Measurements from ENCODE around the gene SHPK. TPM values are rescaled to one million over a fixed set of nuclear protein-coding genes. Genes with fewer than 3 reads are reported as not detected.

Gene SHPK
- total RNA-seq, 2 donors from 2014 or later, result 13.6 to 25.5 TPM

GRCh38 chr17:3681565-3681964, 45.5 kb upstream of the SHPK start:
- WGBS, result 77% methylated on average over 20 of the region's 20 CpGs

DNA sequence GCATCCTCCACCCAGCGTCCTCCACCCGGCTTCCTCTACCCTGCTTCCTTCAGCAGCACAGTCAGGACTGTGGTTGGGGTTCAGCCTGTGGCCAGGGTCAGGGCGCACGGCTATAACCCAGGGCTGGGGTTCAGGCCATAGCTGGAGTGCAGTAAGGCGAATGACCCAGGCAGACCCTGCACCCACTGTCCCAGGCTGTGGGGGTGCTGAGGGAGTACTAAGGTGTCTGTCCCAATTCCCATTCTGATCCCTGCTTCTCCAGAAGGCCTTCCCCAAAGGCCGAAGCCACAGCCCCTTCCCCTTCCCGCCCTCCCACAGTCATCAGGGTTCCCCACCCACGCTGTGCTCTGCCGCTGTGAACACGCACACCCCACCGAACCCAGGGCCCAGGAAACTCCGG, 45.0 kb upstream of the SHPK start:
- Histone ChIP-seq H3K4me1 (replicated peaks) (no peaks in the 10 kb centered on the region), H3K27ac (no peak overlapping the region), H3K27me3 (replicated peaks; ENCODE audit: insufficient read depth) (peaks cover 15% of the 10 kb centered on the region), H3K9me3 (no peaks in the 10 kb centered on the region), H3K36me3 (no peaks in the 10 kb centered on the region), H3K4me3 (no peak overlapping the region)
- no peak for DNase-seq (ENCODE audit: low spot score)
- 89% methylated on average over 12 of the region's 12 CpGs for WGBS
- intact Hi-C loops (cut with DNase I), result no loop called here
- TF ChIP-seq POLR2A (IDR thresholded peaks at IDR 0.05) (no peak), POLR2AphosphoS5 (IDR thresholded peaks at IDR 0.05) (no peak), CTCF (IDR thresholded peaks at IDR 0.05) (no peak)

More at GRCh38 chr17:3681565-3681964, 45.5 kb upstream of the SHPK start:
- peaks cover 15% of the 10 kb centered on the region for H3K27me3 ChIP-seq (replicated peaks; ENCODE audit: insufficient read depth)
- no peak overlapping the region for H3K4me3 ChIP-seq
- no peaks in the 10 kb centered on the region for H3K4me1 ChIP-seq (replicated peaks)
- no peak overlapping the region for H3K27ac ChIP-seq
- H3K9me3 ChIP-seq, result no peaks in the 10 kb centered on the region
- no peak for DNase-seq (ENCODE audit: low spot score)
- TF ChIP-seq POLR2AphosphoS5 (IDR thresholded peaks at IDR 0.05) (no peak), POLR2A (IDR thresholded peaks at IDR 0.05) (no peak), CTCF (IDR thresholded peaks at IDR 0.05) (no peak)
- no peaks in the 10 kb centered on the region for H3K36me3 ChIP-seq
- intact Hi-C loops (cut with DNase I), result no loop called here

- WGBS, result 50% methylated on average over 19 of the region's 20 CpGs
Observed at GRCh38 chr17:3679531-3680126, 43.6 kb upstream of the SHPK start.

GRCh38 chr17:3678821-3679530, 42.9 kb upstream of the SHPK start:
- Histone ChIP-seq H3K36me3 (no peaks in the 10 kb centered on the region), H3K27me3 (replicated peaks; ENCODE audit: insufficient read depth) (peaks cover 7% of the 10 kb centered on the region), H3K4me3 (no peak overlapping the region), H3K27ac (no peak overlapping the region), H3K4me1 (replicated peaks) (no peaks in the 10 kb centered on the region), H3K9me3 (no peaks in the 10 kb centered on the region)
- WGBS, result 87% methylated on average over 26 of the region's 27 CpGs
- TF ChIP-seq POLR2A (IDR thresholded peaks at IDR 0.05), result no peak
- no peak for TF ChIP-seq POLR2AphosphoS5 (IDR thresholded peaks at IDR 0.05)
- TF ChIP-seq CTCF (IDR thresholded peaks at IDR 0.05), result no peak
- intact Hi-C loops (cut with DNase I), result no loop called here
- no peak for DNase-seq (ENCODE audit: low spot score)

More at GRCh38 chr17:3679531-3680126, 43.6 kb upstream of the SHPK start:
- TF ChIP-seq POLR2A (IDR thresholded peaks at IDR 0.05) (no peak), POLR2AphosphoS5 (IDR thresholded peaks at IDR 0.05) (no peak), CTCF (IDR thresholded peaks at IDR 0.05) (no peak)
- H3K27ac ChIP-seq, result no peak overlapping the region
- H3K36me3 ChIP-seq, result no peaks in the 10 kb centered on the region
- H3K4me1 ChIP-seq (replicated peaks), result no peaks in the 10 kb centered on the region
- H3K4me3 ChIP-seq, result no peak overlapping the region
- H3K9me3 ChIP-seq, result no peaks in the 10 kb centered on the region
- intact Hi-C loops (cut with DNase I), result no loop called here
- DNase-seq (ENCODE audit: low spot score), result no peak
- peaks cover 14% of the 10 kb centered on the region for H3K27me3 ChIP-seq (replicated peaks; ENCODE audit: insufficient read depth)

Measured in prostate gland (tissue), 2 donors.